ENCODE measurements around the gene SLC35G4. TPM values are rescaled to one million over a fixed set of nuclear protein-coding genes. Genes with fewer than 3 reads are reported as not detected.
"Not testable (repeated sequence)": the region's sequence is repeated elsewhere in the genome, so short reads cannot be mapped to it uniquely, and the experiment has no call there.

SLC35G4 gene
- total RNA-seq (2014; rRNA removed; shearing (Covaris generic)): not detected in 2 replicates

GRCh38 chr18:11609488-11609887, at the start of gene SLC35G4:
TSS of gene SLC35G4 (plus strand) at chr18:11609596. CDS start at chr18:11609596, 0 bp downstream.
- DNase-seq (ENCODE audit: low spot score): not testable (repeated sequence)

DNA sequence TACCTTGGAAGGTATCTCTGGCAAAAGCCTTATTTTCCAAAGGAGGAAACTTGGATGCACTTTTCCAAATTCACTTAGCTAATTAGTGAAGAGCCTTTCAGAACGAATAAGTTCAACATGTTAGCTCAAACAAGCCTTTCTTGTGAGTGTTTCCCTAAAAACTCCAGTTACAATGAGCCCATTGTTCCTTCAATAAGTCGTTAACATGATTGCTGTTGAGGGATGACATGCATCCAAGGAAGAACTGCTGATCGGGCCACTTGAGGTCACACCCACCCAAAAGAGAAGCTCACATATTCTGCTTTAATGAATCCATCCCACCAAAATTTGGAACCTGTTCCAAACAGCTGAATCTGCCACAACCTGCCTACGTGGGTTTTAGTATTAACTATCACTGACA, 48.1 kb upstream of the SLC35G4 start:
- DNase-seq (ENCODE audit: low spot score): no peak

DNA sequence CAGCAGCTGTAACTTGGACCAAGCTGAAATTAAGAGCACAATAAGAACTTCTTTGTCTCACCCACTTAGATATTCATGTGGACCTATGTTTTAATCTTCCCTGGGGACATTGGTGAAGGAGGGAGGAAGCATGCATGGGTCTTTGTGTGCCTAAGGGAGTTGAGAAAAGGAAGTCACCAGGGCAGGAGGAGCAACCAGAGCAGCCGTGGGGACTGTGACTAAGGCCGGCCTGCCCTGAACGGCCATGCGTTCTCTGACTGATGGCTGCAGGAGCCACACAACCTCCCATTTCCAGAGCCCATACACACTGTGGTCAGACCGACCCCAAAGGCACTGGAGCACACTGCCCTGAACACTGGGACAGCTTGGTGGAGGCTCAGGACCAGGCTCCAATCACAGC, 43.7 kb upstream of the SLC35G4 start:
- DNase-seq (ENCODE audit: low spot score): no peak

- no peak for DNase-seq (ENCODE audit: low spot score)
These were observed 43.0 kb upstream of the SLC35G4 start for GRCh38 chr18:11566236-11566965.

DNA sequence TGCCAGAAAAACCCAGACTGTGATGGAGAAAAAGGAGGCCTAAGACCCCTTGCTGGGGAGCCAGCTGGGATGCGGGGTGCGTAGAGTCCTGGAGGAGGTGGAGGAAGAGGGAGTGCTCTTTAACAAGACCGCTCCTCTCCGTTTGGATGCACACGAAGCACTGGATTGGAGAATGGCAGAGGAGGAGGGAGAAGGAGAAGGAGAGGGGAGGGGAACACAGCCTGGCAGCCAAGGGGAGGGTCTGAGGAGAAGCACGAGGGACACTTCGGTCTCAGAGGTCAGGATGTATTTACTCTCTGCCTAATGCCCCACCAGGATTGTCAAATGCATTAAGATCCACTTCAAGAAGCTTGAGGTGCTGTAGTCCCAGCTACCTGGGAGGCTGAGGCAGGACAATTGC, 42.0 kb upstream of the SLC35G4 start:
- no peak for DNase-seq (ENCODE audit: low spot score)

DNA sequence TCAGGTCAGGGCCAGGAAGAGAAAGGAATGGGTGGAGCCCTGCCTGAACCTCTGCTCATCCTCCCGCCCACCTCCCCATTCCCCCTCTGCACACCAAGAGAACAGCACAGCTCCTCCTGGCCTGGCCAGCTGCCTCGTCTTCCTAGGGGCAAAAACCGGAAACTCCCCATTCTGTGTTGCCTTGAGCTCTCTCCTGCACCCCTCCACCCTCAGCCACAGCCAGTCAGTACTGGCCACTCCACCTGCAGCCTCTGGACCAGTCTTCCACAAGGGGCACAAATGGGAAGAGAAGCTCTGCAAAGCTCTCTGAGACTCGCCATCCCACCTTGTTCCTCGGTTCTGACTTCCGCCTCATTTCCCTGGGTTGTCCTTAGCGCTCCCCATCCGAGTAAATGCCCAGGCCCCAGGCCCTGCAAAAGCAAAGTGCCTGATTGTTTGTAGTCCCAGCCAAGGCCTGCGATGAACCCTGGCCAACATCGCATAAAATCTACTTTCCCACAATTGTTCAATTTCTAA, 39.3 kb upstream of the SLC35G4 start:
- DNase-seq (ENCODE audit: low spot score): no peak

- peak; percentile 10 for DNase-seq (ENCODE audit: low spot score)
These were observed 38.5 kb upstream of the SLC35G4 start for GRCh38 chr18:11570769-11571412.

DNA sequence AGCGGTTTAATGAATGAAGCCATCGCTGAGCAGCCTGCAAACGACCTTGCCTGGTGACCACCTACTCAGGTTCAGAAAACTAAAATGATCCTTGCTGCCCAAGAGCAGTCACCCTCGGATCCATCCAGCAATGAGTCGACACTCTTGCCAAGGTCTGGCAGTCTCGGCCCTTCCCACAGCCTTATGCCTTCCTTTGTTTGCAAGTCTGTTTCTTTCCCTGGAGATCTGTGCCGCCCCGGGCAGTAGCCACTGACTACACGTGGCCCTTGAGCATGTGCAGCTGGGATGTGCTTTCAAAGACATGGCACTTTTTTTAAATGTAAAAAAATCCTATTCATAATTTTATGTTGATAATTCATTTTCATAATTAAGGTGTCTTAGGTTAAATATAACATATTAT, 37.2 kb upstream of the SLC35G4 start:
- DNase-seq (ENCODE audit: low spot score): no peak

GRCh38 chr18:11574545-11574944, 34.9 kb upstream of the SLC35G4 start:
- DNase-seq (ENCODE audit: low spot score): no peak

- no peak for DNase-seq (ENCODE audit: low spot score)
These were observed 31.9 kb upstream of the SLC35G4 start for GRCh38 chr18:11577271-11578112.

DNA sequence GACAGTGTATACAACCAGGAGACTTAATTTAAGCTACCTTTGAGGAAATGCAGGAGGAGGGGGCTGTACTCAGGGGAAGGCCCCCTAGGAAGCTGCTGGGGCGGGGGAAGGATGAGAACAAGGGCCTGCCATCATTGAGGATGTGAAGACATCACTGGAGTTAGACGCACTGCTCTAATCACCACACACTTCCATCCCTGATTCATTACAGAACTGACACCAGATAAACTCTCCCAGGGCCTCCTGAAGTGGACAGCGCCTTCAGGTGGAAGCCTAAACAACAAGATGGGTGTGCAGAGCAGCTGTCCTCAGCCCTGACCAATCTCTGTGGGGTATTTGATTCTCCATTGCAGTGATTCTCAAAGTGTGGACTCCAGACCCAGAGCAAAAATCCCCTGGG, 30.6 kb upstream of the SLC35G4 start:
- DNase-seq (ENCODE audit: low spot score): no peak

DNA sequence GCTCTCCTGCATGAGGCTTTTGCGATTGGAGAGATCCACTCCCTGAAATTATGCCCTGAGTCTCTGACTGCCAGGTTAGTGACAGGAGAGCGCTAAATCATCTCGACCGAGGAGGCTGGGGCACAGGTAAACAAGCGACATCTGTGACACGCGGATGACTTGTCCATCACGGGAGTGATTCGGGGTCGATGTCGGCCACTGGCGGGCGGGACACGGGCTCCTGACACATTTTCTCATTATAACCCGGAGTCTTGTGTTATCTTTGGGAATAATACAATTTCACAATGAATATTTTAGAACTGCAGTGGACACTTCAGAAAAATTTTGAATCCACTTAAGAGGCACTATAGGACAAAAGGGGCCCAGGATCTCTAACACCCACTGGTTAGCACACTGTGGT, 29.5 kb upstream of the SLC35G4 start:
- DNase-seq (ENCODE audit: low spot score): no peak

DNA sequence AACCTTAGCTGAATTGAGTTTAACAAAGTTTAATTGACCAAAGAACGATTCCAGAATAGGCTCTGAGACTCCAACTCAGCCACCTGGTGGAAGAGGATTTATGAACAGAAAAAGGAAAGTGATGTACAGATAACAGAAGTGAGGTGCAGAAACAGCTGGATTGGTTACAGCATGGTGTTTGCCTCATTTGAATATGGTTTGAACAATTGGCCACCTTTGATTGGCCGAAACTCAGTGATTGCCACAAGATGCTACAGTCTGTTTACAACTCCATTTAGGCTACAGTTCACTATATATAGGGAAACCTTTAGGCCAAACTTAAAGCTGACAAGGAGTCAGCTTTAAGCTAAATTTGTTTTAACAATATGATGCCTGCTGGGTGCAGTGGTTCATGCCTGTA, 28.1 kb upstream of the SLC35G4 start:
- DNase-seq (ENCODE audit: low spot score): no peak

GRCh38 chr18:11585596-11585995, 23.8 kb upstream of the SLC35G4 start:
- DNase-seq (ENCODE audit: low spot score): no peak

- DNase-seq (ENCODE audit: low spot score): no peak
These were observed 22.5 kb upstream of the SLC35G4 start for GRCh38 chr18:11586896-11587295.

DNA sequence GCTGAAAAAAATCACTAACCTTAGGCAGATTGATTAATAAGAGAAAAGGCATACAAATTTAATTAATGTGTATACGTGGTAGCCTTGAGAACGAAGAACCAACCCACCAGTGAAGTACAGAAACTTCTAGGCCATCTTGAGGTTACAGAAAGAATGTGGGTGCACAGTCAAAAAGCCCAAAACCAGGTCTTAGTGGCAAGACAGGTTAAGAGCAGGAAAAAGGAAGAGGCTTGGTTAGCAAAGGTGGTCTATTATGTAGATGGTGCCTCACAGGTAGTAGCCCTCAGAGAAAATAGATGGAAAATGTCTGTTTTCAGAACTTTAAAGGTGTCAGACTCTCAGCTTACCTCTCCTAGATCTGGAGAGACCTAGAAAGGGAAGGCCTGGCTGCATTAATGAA, 22.0 kb upstream of the SLC35G4 start:
- DNase-seq (ENCODE audit: low spot score): no peak

- DNase-seq (ENCODE audit: low spot score): no peak
These were observed 21.6 kb upstream of the SLC35G4 start for GRCh38 chr18:11587846-11588245.

DNA sequence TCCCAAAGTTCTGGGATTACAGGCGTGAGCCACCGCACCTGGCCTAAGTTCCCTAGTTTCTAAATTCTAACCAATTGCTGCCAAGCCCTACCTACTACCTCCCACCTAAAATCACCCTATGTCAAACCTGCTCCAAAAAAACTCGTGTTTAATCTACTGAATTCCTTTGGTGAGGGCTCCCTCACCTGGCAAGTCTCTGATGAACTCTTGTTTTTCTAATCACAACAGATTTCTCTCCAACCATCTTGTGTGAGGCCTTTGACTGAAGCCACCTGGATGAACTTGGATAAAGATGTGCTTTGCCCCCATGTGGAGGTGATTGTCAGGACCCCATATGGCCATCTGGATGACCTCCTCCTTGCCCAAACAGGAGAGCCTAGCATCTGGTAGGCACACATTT, 17.4 kb upstream of the SLC35G4 start:
- DNase-seq (ENCODE audit: low spot score): no peak

DNA sequence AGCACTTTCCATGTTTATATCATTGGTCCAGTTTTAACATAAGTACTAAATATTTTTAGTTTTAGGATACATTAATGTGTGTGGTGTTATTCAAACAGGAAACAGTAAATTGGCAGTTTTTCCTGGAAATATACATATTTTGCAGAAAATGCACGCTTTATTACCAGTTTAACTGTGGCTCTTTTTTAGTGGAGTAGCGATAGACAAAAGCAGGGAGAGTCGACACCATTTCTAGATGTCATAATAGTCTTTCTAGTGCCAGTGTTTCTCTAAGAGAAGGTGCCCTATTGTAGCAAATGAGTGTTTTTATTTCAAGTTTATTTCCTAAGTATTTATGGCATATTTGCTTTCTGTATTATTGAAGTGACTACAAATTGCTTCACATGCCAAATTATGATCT, 9.1 kb upstream of the SLC35G4 start:
- DNase-seq (ENCODE audit: low spot score): no peak

GRCh38 chr18:11607906-11608305, 1.5 kb upstream of the SLC35G4 start:
- DNase-seq (ENCODE audit: low spot score): no peak

- not testable (repeated sequence) for DNase-seq (ENCODE audit: low spot score)
These were observed 778 bp upstream of the SLC35G4 start for GRCh38 chr18:11608618-11609017.

- not testable (repeated sequence) for DNase-seq (ENCODE audit: low spot score)
These were observed 3.7 kb downstream of the SLC35G4 start for GRCh38 chr18:11613073-11613472.
